ENCODE results near the gene SLC5A5.

Gene SLC5A5

GRCh38 chr19:17942582-17943273, 71.0 kb downstream of the SLC5A5 start:
- TF ChIP-seq, protein P1, sequence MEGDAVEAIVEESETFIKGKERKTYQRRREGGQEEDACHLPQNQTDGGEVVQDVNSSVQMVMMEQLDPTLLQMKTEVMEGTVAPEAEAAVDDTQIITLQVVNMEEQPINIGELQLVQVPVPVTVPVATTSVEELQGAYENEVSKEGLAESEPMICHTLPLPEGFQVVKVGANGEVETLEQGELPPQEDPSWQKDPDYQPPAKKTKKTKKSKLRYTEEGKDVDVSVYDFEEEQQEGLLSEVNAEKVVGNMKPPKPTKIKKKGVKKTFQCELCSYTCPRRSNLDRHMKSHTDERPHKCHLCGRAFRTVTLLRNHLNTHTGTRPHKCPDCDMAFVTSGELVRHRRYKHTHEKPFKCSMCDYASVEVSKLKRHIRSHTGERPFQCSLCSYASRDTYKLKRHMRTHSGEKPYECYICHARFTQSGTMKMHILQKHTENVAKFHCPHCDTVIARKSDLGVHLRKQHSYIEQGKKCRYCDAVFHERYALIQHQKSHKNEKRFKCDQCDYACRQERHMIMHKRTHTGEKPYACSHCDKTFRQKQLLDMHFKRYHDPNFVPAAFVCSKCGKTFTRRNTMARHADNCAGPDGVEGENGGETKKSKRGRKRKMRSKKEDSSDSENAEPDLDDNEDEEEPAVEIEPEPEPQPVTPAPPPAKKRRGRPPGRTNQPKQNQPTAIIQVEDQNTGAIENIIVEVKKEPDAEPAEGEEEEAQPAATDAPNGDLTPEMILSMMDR (conservative IDR thresholded peaks at IDR 0.05): no peak
- H3K27ac ChIP-seq: no peak overlapping the region

DNA sequence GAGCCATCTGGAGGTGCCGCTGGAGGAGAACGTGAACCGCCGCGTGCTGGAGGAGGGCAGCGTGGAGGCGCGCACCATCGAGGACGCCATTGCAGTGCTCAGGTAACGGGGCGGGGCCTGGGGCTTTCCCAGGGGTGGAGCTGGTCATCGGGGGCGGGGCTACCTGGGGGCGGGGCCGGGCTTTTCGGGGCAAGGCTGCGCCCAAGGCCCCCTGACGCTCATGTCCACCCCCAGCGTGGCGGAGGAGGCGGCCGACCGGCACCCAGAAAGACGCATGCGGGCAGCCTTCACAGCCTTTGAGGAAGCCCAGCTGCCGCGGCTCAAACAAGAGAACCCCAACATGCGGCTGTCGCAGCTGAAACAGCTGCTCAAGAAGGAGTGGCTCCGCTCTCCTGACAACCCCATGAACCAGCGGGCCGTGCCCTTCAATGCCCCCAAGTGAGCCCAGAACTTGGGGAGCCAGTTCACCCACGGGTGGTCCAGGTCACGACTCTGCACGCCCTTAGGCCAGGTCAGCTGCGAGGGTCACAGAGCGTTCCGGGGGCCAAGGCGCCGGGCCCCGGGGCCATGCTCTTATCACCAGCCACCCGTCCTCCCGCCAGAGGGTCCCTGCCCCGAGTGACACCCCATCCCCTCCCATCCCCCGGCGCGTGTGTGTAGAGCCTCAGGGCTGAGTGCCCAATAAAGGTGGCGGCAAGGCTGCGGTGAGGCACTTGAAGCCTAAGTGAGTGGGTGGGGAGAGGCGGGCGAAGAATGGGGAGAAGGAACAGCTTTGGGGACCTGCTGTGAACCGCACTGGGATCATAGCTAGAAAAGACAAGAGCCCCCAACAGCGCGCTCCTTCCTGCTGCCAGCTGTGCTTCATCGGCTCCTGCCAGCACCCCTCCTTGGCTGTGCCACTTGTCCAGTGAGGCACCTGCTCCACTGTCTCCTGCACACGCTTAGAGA, 71.8 kb downstream of the SLC5A5 start:
- TF ChIP-seq, protein P1 (conservative IDR thresholded peaks at IDR 0.05): no peak

DNA sequence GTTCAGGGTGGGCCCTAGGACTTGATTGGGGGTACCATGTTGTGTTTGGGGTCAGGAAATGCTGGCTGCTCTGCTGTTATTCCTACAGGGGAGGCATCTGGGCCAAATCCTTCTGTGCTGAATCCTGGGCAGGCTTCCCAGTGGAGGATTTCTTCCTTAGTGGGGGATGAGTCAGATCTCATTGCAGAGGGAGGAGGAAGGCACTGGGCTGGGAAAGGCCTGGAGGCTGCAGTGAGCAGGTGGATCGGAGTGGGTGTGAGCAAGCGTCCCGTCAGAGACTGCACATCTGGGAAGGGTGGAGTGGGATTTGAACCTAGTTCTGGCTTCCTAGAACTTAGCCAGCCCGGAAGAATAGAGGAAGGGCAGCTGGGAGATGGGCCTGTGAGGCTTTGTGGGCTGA, 72.6 kb downstream of the SLC5A5 start:
- no peak overlapping the region for H3K27ac ChIP-seq
- TF ChIP-seq, protein P1 (conservative IDR thresholded peaks at IDR 0.05): no peak

More for the DNA sequence above, 71.8 kb downstream of the SLC5A5 start:
- H3K27ac ChIP-seq: no peak overlapping the region
